Right ventricle myocardium superior (tissue), 1 donor: ENCODE measurements around the gene OLFML2A. TPM values are rescaled to one million over a fixed set of nuclear protein-coding genes. Genes with fewer than 3 reads are reported as not detected.

Experiments used
- ATAC-seq: fragments of 200-7000 bp; cut with Tn5 transposase; one replicate; pipeline ENCODE4 v1.9.1; 2020; ENCODE audit warnings: mild to moderate bottlenecking; ENCODE audit not compliant: poor library complexity
- DNase-seq: peaks from one replicate; pipeline ENCODE4 v3.0.0-alpha.2; 2020
- intact Hi-C: fragments of 100-400 bp; cut with DNase I; formaldehyde crosslinking; loops from one replicate; pipeline ENCODE4 v1.11.2; 2022
- total RNA-seq: library from RNA; stranded (reverse); fragmentation: NEBNext Ultra II Directional; extraction: Animal tissue kit (Norgen Biotek cat#: 25700); gene quantifications from one replicate; pipeline ENCODE4 v1.2.1, GENCODE V29; 2021
- donor health status: DM: no; HTN: yes; CAD: no; lungs with severe emphysema.

OLFML2A gene
- total RNA-seq, 1 donor from 2014 or later = 27.5 TPM

DNA sequence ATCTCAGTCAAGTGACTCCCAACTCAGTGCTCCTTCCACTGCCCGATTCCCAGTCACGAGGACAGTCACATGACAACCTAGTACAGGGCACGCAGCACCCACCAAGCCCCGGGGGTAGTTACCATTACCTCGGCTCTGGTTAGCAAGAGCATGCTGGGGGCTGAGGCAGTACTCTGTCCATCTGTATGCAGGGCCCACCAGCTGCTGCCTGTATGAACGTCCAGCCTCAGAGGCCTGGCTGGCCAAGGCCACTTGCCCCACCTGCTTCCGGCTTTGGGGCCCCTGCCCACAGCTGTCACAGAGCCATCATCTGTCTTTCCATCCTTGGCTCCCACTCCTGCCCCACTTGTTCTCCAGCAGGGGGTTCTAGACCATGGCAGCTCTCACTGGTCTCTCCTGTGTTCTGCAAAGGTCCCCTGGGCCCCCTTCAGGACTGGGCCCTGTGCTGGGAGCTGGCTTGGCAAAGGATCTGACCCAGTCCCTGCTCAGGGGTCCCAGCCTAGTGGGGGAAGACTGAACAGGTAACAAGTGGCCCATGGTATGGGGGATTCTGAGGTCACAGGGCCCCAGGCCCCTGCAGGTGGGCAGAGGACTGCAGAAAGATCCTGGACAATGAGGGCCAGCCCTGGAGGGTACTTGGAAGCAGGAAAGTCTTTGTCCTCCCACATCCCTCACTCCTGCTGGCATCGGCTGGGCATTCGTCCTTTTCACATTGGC is 81.6 kb downstream of the OLFML2A start:
- ATAC-seq (no peak), DNase-seq (no peak)

DNA sequence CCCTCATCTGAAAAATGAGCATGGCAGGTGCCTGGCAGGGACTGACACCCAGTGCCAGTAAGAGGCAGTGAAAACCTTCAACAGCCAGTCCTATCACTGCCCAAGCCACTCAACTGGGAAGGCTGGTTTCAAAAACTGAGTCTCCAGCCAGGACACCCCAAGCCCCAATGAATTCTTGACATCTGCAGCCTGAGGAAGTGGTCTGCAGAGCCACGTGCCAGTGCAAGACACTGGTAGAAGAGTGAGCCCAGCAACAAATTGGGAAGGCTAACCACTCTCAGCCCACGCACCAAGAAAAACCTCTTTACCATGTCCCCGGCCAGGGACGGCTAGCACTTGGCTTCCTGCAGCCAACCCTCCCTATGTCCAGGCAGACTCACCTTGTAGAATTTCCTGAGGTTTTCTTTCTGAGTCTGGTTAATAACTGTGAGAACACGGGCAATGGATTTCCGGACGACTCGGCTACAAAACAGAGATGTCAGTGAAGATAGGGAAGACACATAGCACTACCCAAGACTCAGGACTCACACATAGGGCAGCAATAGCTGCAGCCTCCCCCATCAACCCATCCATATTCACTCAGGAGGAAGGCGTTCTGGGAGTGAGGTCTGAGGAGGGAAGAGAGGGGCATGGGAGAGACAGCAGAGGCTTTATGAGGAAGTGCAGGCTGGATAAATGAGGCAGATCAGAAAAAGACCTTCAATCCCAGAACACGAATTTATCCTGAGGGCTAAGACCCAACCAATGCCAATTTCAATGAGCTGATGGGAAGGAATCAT is 83.1 kb downstream of the OLFML2A start:
- ATAC-seq (no peak), DNase-seq (no peak)
- intact Hi-C loops = no loop called here

More for the DNA sequence above, 81.6 kb downstream of the OLFML2A start:
- intact Hi-C loops = no loop called here

DNA sequence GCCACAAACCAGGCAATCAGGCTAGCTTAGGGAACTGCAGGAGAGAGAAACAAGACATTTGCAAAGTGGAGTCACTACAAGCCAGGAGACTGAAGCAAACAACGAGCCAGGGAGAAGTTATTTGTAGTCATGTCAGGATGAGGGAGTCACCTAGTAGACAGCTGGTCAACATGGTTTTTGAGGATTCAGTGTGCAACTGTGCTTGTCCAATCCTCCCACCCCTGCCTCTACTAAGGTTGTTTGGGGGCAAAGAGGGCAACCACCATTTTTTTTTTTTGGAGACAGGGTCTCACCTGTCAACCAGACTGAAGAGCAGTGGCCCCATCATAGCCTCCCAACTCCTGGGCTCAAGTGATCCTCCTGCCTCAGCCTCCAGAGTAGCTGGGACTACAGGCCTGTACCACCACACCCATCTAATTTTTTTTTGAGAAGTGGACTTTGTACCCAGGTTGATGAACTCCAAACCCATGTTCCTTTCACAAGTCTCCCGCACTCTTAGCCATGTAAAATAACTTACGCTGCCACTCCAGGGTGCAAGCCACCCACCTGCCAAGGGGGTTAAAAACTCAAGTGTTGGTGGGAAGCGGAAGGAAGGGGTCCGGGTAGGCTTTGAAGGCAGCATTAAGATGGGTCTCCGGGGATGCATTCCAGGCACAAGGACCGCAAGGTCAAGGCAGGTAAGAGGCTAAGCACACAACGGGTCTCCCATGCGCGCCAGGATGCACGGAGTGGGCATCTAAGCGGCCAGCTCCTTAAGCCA is 83.8 kb downstream of the OLFML2A start:
- DNase-seq = no peak
- ATAC-seq = no peak
- intact Hi-C loops = no loop called here

DNA sequence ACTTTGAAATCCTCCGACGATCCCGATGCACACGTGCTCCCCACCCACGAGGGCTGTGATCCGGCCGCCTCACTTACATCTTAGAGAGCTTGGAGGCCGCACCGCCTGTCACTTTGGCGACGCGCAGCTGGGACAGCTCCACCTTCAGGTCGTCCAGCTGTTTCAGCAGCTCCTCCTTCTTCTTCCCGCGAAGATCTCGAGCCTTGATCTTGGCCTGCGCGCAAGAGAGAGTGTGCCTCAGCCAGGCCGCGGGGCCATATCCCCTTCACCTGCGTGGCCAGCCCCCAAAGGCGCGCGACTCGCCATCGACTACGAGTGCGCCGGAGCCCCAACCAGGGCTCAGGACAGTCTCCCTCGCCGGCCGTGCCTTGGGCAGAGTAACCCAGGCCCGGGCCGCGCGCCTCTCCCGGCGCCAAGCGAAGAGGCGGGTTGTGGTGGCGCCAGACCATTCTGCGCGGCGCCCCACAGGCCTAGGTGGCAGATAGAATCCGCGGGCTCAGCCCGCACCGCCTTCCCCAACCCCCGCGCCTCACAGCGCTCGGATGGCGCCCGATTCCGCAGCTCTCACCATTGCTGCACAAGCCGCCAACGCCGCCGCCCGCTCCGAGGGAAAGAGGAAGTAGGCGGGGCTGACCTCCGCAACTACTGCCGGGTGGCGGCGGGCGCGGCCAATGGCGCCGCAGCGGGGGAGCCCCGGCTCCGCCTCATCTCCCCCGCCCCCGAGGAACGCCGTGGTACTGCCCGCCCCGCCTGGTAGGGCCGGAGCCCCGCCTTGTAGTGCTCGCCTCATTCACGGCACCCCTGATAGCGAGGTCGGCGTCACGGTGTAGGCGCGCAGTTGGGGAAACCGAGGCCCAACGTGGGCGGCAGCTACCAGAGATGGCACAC is 84.7 kb downstream of the OLFML2A start, which contains the start of the genes ARPC5L and RPL35:
TSS of gene ARPC5L (plus strand) at position 789 of the 888 bp plus-strand sequence. CDS start 7,161 bp downstream, outside the sequence.
TSS of gene RPL35 (minus strand) at position 616 of the 888 bp plus-strand sequence. CDS start at position 571, 45 bp downstream.
- intact Hi-C loops = no loop called here
- ATAC-seq = peak; percentile 97
- peak; percentile 96 for DNase-seq

DNA sequence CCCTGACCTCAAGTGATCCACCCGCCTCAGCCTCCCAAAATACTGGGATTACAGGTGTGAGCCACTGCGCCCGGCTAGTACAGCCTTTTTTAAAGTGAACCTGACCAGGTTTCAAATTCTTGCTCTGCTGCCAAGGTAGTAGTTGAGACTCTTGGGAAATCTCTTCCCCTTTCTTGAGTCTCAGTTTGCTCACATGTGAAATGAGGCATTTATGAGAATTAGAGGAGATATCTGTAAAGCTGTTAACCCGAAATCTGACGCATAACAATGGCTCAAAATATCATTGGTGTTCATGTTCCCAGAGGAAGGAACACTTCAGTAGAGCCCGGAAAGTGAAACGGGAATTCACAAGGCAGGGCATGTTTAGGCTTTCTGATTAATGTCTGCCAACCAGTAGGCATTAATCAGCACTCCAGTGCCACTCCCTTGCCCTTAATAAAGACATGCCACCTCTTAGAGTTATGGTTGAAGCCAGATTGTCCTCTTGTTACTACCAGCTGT is 86.5 kb downstream of the OLFML2A start:
- ATAC-seq (peak; percentile 35), DNase-seq (no peak)
- intact Hi-C loops = no loop called here

Other genes with a start within 250 kb of the OLFML2A start
- 1.4 TPM for gene NR6A1, start 5.8 kb upstream of the OLFML2A start, total RNA-seq
- not detected for gene WDR38, start 76.3 kb downstream of the OLFML2A start, total RNA-seq
- gene RPL35, start 84.8 kb downstream of the OLFML2A start, total RNA-seq = 621 TPM
- 37.8 TPM for gene ARPC5L, start 85.0 kb downstream of the OLFML2A start, total RNA-seq
- gene GOLGA1, start 163.9 kb downstream of the OLFML2A start, total RNA-seq = 16.1 TPM